LNCAP (cell line): Measurements from ENCODE around the gene TMEM178B.

Experiments
- TF ChIP-seq, protein P1 (sequence below): fragments of 450-650 bp; IDR thresholded peaks from 2 replicates; pipeline ENCODE4 v1.5.1; 2017; ENCODE audit warnings: mild to moderate bottlenecking

TMEM178B gene

GRCh38 chr7:141375442-141375841 is 301.6 kb downstream of the TMEM178B start:
- TF ChIP-seq, protein P1, sequence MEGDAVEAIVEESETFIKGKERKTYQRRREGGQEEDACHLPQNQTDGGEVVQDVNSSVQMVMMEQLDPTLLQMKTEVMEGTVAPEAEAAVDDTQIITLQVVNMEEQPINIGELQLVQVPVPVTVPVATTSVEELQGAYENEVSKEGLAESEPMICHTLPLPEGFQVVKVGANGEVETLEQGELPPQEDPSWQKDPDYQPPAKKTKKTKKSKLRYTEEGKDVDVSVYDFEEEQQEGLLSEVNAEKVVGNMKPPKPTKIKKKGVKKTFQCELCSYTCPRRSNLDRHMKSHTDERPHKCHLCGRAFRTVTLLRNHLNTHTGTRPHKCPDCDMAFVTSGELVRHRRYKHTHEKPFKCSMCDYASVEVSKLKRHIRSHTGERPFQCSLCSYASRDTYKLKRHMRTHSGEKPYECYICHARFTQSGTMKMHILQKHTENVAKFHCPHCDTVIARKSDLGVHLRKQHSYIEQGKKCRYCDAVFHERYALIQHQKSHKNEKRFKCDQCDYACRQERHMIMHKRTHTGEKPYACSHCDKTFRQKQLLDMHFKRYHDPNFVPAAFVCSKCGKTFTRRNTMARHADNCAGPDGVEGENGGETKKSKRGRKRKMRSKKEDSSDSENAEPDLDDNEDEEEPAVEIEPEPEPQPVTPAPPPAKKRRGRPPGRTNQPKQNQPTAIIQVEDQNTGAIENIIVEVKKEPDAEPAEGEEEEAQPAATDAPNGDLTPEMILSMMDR: no peak

GRCh38 chr7:141377906-141378305 is 304.0 kb downstream of the TMEM178B start:
- TF ChIP-seq, protein P1: no peak

DNA sequence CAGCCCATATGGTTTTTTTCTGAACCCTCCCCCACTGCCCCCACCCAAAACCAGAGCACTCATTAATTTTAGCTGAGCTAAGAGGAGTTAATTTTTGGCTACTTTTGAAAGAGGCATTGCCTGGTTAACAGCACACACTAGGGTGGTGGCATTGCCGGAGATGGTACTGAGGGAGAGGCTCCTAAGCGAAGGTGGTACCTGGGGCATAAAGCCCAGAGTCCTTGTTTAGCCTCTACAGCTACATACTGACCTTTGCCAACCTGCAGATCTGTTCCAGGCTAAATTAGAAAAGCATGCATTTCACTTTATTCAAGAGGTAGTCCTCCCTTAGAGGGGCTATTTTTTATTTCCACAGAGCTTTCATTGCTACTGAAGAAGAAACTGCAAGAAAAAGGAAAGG is 304.5 kb downstream of the TMEM178B start:
- TF ChIP-seq, protein P1: no peak

DNA sequence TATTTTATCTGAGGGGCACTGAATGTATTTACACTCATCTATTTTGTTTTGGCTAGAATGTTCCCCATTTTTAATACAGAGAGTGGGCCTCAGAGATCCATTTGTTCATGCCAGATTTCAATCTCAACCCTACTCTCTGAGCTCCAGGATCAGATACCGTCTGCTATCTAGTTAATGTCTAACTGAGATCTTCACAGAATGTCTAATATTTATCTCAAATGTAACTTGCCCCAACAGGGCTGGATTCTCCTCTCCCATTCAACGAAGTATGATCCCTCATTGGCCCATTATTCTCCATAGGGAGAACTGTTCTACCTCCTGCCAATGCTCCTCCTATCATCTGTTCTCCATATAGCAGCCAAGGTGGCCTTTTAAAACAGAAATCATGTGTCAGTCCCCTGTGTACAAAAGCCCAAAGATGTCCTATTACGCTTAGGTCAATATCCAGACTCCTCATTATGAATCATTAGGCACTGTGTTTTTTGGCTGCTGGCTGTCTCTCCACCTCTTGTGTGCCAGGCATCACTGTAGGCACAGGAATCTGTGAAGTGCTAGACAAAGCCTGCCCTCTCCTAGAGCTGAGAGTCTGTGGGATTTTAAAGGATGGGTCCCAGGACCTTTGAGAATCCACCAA is 308.0 kb downstream of the TMEM178B start:
- TF ChIP-seq, protein P1: no peak

- TF ChIP-seq, protein P1: no peak
These were observed 313.0 kb downstream of the TMEM178B start for GRCh38 chr7:141386881-141387280.

- TF ChIP-seq, protein P1: no peak
These were observed 313.8 kb downstream of the TMEM178B start for GRCh38 chr7:141387521-141388217.

DNA sequence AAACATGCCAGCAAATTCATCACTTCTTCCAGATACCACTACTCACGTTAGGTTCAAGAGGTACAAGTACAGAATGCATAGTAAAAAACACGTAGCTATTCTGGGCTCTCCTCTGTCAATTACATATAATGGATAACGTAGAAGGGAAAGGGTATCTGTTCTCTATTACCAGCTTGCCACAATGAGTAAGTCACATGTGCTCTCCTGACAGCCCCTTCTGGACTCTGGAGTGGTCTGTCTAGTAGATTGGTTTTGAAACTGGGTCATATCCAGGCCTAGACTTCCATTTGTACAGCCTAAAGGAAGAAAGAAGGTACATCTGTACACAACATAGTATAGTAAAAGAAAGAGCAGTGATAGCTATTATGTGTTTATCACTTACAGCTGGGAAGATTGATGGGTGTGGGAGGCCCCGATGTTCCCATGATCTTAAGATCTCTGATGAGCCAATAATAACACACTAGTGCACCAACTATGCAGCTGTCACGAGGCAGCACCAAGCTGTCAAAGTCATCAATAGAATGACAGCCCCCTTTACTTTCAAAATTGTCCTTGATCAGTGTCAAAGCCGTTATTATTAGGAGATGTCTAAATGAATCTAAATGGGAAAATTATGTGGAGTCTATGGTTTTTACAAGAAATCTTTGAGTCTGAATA is 315.4 kb downstream of the TMEM178B start:
- TF ChIP-seq, protein P1: no peak
